HG03354 (cell line): Measurements from ENCODE around the gene RANBP9.

Experiments
- ATAC-seq: cut with Tn5 transposase; IDR thresholded peaks from one replicate; pipeline ENCODE4 v1.9.1; 2021; ENCODE audit warnings: mild to moderate bottlenecking; ENCODE audit not compliant: unreplicated experiment, poor library complexity, severe bottlenecking

The RANBP9 gene

DNA sequence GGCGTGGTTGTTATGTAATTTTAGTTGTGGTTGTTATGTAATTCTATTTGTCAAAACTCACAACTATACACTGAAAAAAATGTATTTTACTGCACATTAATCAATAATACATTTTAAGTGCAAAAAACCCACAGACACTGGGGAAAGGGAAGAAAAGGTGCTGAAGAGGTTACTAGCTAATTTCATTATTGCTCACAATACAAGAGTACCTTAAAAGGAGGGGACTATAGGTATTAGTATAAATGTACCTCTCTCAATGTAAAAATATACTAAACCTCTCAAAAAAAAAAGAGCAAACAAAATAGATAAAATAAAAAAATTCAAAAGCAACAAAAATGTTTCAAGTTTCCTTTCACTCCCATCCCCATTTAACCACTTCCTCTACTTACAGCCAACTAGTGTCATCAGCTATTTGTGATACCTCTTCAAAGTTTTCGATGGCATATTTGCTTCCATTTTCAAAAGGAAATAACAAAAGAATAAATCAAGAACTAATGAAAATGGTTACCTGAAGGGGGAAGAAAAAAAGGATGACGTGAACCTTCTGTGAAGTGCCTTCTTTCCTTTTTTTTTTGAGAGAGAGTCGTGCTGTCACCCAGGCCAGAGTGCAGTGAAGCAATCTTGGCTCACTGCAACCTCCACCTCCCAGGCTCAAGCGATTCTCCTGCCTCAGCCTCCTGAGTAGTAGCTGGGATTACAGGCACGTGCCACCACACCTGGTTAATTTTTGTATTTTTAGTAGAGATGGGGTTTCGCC, 30.2 kb downstream of the RANBP9 start:
- no peak for ATAC-seq

DNA sequence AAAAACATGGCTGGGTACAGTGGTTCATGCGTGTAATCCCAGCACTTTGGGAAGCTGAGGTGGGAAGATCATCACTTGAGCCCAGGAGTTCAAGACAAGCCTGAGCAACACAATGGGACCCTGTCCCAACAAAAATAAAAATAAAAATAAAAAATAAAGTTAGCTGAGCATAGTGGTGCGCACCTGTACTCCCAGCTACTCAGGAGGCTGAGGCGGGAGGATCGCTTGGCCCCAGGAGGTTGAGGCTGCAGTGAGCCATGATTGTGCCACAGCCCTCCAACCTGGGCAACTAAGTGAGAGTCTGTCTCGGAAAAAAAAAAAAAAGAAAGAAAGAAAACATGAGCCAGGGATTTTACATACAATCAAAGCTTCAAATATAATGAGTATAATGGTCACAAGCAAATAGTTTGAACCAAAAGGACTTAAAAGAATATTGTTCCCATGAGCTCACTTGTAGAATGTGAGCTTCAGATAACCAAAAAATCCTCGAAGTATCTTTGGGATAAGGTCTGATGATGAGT, 31.1 kb downstream of the RANBP9 start:
- no peak for ATAC-seq

DNA sequence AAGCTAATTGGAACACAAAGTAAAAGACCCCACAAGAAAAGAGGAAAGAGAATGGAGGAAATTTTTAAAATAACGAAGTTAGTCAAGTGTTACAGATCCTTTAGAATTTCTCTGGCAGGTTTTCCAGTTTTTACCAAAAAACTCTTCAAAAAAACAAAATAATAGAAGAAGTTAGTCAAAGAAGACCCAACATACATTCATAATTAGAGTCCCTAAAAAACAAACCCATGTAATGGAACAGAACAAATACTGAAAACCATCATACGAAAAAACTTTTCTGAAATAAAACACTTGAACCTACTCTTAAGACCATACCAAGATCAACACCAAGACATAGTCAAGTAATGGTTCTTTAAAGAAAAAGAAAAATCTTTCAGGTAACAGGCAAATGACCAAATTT, 31.6 kb downstream of the RANBP9 start:
- ATAC-seq = no peak

DNA sequence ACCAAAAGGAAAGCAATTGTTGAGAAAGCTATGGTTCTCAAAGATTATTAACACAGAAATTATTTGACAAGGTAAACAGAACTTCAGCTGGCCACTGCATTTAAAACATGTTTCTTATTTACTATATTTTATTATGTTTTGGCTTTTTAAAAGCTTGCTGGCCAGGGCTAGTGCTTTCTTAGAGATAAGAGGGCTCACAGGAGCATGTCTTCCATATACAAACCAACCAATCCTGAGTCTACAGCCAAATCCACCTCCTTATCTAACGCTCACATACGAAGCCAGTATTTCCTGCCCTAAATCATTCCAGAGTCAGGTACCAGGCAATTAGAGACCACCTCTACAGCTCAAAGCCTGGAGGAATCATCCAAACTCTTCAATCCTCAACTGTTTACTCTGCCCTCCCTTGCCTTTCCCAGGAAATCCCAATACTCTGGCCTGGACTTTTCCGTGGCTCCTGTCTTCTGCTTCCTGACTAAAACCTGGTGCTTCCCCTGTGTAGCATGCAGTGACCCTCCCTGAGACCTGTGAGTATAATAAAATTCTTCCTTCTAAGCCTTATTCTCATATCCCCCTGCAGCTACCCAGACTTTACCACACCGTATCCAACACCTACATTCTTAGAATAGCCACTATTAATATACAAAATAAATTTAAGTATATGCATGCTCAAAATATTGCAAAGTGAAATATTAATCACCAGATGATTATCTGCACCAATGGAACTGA, 33.2 kb downstream of the RANBP9 start:
- no peak for ATAC-seq

DNA sequence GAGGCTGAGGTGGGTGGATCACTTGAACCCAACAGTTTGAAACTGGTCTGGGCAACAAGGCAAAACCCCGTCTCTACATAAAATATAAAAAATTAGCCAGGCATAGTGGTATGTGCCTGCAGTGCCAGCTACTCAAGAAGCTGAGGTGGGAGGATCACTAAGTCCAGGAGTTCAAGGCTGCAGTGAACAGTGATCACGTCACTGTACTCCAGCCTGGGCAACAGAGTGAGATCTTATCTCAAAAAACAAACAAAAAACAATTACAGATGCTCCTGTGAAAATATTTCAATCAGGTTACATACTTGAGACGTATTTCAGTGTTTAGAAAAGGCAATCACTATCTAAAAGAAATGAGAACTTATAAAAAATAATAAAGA, 33.8 kb downstream of the RANBP9 start:
- ATAC-seq = no peak

DNA sequence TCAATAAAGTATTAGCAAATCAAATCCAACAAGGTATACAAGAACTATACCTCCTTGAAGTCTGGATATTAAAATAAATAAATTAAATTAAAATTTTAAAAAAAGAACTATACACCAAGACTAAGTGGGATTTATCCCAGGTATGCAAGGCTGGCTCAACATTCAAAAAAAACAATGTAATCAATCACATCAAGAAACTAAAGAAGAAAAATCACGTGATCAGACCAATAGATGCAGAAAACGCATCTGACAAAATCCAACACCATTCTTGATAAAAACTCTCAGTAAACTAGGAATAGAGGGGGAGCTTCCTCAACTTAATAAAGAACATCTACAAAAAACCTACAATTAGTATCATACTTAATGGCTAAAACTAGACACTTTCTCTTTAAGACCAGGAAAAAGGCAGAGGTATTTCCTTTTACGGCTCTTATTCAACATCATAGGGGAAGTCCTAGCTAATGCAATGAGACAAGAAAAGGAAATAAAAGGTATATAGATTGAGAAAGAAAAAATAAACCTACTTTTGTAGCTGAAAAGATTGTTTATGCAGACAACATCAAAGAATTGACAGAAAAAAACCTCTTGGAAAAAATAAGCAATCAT, 35.0 kb downstream of the RANBP9 start:
- no peak for ATAC-seq

DNA sequence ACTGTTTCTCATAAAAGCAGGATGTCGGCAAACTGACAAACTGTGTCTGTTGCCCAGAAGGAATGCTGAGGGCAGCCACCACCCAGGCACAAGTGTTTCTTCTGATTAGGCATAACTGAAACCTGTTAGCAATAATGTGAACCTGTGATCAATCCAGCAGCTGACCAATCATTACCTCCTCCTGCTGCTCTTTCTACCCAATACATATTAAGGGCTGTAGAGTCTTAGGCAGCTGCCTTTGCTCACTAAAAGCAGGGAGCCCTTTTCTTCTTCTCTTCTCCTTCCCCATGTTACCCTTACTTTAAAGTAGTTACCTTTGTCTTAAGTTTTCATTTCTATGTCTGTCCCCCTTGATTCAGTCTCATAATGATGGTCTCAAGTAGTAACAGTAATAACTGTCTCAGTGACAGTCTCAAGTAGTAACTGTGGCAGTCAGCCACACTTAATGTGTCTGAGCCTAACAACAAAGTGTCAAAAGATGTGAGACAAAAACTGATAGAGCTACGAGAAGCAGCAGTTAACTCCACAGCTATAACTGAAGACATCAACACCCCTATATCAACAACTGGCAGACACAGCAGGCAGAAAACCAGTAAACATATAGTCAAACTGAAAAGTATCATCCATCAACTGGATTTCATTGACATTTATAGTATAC, 37.0 kb downstream of the RANBP9 start:
- no peak for ATAC-seq

DNA sequence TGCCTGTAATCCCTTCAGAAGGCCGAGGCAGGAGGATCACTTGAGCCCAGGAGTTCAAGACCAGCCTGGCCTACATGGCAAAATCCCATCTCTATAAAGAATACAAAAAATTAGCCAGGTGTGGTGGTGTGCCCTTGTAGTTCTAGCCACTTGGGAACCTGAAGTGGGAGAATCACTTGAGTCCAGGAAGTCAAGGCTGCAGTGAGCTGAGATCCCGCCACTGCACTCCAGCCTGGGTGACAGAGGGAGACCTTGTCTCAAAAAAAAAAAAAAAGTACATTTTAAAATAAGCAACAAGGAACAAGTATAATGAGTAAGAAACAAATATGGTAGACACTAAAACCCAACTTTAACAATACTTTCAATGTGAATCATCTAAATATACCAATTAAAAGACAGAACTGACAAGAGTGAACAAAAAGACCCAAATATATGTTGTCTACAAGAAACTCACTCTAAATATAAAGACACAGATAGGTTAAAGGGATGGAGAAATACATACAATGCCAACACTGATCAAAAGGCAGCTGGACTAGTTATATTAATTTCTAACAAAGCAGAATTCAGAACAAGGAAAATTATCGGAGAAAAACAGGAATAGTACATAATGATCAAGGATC, 37.7 kb downstream of the RANBP9 start:
- no peak for ATAC-seq

DNA sequence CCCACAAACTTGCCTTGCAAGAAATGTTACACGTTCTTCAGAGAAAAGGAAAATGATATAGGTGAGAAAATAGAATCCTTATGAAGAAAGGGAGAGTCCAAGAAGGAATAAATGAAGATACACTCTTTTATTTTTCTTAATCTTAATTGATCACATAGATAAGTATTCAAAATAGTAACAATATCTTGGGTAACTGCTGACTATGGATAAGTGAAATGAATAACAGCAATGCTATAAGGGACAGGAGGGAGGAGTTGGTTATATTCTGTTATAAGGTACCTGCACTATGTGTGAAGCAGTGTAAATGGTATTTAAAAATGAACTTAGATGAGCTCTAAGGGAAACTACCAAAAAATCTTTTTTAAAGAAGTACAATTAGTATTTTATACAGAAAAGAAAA, 38.3 kb downstream of the RANBP9 start:
- ATAC-seq = no peak

DNA sequence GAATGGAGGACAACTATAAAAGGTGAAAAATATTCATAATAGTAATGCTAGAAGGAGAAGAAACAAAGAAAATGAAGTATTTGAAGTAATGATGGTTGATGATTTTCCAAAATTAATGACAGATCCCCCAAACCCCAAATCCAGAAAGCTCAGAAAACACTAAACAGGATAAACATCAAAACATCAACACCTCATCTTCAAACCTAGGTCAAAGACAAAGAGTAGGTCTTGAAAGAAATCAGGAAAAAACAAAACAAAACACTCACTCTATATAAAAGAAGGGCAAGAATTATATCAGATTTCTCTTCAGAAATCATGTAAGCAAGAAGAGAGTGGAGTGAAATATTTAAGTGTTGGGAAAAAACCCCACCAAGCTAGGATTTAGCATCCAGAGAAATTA, 38.7 kb downstream of the RANBP9 start:
- ATAC-seq = no peak

DNA sequence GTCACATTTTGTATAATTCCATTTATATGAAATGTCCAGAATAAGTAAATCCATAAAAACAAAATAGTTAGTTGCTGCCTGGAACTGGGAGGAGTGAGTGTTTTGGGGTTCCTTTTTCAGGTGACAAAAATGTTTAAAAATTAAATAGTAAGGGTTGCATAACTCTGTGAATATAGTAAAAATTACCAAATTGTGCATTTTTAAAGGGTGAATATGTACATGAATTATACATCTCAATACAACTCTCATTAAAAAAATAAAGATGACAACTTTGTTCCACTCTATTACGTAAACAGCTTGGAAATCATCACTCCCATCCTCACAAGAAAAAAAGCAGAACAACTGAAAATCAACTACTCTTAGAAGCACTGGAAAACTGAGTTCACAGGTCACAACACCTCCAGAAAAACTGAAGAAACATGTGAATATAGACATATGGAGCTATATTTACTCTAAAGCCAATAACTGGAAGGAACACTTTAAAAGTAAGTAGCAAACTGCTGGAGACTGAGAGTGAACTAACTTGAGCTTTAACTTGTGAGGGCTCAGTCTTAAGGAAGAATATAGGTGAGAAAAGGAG, 40.0 kb downstream of the RANBP9 start:
- ATAC-seq = no peak

DNA sequence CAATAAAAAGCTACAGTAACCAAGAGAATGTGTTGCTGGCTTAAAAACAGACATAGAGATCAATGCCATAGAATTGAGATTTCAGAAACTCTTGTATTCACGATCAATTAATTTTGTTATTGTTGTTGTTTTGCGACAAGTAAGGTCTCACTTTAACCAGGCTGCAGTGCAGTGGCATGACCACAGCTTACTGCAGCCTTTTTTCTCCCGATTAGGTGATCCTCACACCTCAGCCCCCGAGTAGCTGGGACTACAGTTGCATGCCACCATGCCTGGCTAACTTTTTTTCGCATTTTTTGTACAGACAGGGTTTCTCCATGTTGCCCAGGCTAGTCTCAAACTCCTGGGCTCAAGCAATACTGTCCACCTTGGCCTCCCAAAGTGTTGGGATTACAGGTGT, 42.2 kb downstream of the RANBP9 start:
- ATAC-seq = no peak

DNA sequence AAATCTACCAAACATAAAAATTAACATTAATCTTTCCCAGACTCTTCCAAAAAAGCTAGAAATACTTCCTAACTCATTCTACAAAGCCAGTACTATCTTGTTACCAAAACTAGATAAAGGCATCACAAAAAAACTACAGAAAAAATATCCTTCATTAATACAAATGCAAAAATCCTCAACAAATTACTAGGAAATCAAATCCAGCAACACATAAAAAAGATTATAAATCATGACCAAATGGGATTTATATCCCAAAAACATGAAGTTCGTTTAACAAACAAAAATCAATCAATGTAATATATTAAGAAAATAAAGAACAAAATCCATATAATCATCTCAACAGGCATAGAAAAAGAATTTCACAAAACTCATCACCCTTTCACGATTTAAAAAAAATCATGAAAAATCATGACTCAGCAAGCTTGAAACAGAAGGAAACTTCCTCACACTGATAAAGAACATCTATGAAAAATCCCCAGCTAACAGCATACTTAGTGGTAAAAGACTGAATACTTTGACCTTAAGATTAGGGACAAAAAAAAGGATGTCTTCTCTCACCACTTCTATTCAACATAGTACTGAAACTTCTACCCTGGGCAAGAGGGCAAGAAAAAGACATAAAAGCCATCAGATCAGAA, 43.2 kb downstream of the RANBP9 start:
- no peak for ATAC-seq

DNA sequence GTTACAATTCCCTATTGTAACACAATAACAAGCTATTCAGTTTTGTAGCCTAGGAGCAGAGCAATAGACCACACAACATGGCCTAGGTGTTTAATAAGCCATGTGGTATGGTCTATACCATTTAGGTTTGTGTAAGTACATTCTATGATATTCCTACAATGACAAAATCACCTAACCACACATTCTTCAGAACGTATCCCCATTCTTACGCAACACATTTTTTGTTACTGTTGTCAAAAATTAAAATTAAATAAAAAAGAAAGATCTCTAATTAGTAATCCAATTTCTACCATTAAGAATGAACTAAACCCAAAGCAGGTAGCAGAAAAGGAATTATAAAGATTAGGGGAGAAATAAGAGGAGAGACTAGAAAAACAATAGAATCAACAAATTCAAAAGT, 44.0 kb downstream of the RANBP9 start:
- no peak for ATAC-seq

DNA sequence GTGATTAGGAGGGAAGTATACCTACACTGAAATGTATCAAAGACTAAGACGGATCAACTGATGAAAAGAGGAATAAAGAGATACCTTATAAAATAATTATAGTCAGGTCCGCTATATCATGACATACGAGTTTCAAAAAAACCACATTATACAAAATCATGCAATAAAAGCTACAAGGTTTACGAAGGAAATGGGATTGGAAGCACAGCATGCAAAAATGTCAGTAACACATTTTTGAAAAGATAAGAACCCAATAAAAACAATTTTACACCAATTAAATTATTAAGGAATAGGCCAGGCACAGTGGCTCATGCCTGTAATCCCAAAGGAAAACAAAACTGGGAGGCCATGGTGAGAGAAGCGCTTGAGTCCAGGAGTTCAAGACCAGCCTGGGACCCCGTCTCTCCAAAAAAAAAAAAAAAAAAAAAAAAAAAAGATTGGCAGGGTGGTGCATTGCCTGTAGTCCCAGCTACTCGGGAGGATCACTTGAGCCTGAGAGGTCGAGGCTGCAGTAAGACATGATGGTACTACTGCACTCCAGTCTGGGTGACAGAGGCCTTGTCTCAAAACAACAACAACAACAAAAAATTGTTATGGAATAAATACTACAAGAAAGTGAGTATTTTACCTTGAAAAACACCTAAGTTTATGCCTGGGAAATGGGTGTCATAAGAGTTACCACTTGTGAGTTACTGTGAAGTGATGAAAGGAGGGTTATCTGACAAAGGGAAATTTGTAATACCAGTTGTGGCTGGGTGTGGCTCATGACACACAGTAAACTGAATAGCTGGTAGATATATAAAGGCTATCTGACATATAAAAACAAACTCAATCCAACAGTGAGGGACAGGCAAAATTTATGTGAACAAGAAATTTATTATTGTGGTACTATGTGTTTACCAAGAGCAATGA, 45.2 kb downstream of the RANBP9 start:
- no peak for ATAC-seq

DNA sequence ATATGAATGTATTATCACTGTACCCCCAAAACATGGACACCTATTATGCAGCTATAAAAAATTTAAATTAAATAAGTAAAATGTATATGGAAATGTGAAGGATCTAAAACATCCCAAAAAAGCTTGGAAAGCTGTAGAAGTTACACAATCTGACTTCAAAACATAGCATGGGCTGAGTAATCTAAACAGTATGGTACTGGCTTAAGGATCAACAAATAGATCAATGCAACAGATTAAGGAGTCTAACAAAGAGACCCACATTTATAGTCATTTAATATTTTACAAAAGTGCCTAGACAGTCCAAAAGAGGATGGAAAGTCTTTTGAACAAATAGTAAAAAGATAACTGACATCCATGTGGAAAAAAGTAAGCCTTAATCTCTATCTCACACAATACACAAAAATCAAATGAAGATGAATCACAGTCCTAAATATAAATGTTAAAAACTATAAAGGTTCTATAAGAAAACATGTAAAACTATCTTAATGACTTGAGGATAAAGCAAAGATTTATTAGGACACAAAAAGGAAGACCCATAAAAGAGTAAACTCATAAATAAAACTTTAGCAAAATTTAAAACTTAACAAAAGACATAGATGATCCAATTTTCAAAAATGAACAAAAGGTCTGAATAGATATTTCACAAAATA, 46.8 kb downstream of the RANBP9 start:
- no peak for ATAC-seq

DNA sequence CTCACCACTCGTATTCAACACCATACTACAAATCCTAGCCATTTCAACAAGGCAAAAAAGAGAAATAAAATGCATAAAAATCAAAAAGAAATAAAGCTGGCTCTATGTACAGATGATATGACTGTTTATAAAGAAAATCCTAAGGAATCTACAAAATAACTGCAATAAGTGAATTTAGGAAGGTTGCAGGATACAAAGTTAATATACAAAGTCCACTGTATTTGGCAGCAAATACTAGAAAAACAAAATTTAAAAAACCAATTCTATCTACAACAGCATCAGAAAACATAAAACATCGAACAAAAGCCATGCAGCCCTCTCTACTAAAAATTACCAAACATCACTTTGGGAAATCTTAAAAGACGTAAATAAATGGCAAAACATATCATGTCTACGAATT, 47.6 kb downstream of the RANBP9 start:
- no peak for ATAC-seq
